GM08714 (cell line): ENCODE results near the gene USF3.

Experiments
- H3K4me3 ChIP-seq: fragments of 200-500 bp; sonication (Bioruptor generic); 2 replicates; pipeline ENCODE4 v1.5.1; 2014; ENCODE audit warnings: mild to moderate bottlenecking, low read length, inconsistent platforms
- ZNF274 ChIP-seq: IDR thresholded peaks from 2 replicates; pipeline ENCODE4 v1.6.1; 2012; ENCODE audit warnings: mild to moderate bottlenecking, low read depth, low read length

The USF3 gene

DNA sequence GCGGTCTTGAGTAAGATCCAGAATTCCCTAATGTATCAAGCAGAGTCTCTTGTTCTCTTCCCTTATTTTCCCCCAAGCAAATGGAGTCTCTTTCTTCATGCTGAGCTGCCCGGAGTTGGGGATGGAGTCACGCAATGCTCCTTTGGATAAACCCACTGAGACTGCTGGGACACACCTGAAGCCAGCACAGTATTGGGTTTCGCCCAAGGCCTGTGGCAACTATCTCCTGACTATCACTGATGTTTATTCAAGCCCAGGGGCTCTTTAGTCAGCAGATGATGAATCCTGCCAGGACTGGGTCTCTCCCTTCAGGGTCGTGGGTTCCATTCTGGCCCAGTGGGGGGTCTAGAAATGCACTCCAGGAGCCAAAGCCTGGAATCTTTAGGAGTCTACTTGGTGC lies 11.3 kb downstream of the USF3 start:
- no peak overlapping the region for H3K4me3 ChIP-seq
- no peak for TF ChIP-seq ZNF274

DNA sequence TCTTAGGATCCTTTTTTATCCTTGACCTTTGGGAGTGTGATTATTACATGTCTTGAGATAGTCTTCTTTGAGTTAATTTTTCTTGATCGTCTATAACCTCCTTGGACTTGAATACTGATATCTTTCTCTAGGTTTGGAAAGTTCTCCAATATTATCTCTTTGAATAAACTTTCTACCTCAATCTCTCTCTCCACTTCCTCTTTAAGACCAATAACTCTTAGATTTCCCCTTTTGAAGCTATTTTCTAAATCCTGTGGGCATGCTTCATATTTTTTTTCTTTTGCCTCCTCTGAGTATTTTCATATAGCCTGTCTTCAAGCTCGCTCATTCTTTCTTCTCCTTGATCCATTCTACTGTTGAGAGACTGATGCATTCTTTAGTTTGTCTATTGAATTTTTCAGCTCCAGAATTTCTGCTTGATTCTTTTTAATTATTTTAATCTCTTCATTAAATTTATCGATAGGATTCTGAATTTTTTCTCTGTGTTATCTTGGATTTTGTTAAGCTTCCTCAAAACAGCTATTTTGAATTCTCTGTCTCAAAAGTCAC lies 12.1 kb downstream of the USF3 start:
- no peak overlapping the region for H3K4me3 ChIP-seq
- TF ChIP-seq ZNF274, result no peak

DNA sequence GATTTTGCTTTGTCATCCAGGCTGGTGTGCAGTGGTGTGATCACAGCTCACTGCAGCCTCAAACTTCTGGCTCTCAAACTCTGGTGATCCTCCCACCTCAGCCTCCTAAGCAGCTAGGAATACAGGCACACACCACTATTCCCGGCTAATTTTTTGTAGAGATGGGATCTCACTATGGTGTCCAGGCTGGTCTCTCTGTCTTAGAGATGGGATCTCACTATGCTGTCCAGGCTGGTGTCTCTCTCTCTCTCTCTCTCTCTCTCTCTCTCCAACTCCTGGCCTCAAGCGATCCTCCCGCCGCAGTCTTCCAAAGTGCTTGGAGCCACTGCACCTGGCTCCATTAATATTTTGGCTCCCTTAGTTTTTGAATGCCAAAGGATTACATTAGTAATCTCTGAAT lies 17.7 kb downstream of the USF3 start:
- TF ChIP-seq ZNF274, result no peak
- H3K4me3 ChIP-seq, result no peak overlapping the region

- no peak for TF ChIP-seq ZNF274
- no peak overlapping the region for H3K4me3 ChIP-seq
Observed at GRCh38 chr3:113677737-113678136, 18.7 kb downstream of the USF3 start.

DNA sequence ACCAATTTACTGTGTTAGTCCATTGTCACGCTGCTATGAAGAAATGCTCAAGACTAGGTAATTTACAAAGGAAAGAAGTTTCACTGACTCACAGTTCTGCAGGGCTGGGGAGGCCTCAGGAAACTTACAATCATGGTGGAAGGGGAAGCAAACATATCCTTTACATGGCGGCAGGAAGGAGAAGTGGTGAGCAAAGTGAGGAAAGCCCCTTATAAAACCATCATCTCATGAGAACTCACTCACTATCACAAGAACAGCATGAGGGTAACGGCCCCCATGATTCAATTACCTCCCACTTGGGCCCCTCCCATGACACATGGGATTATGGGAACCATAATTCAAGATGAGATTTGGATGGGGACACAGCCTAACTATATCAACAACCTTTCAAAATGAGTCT lies 20.2 kb downstream of the USF3 start:
- no peak overlapping the region for H3K4me3 ChIP-seq
- no peak for TF ChIP-seq ZNF274

DNA sequence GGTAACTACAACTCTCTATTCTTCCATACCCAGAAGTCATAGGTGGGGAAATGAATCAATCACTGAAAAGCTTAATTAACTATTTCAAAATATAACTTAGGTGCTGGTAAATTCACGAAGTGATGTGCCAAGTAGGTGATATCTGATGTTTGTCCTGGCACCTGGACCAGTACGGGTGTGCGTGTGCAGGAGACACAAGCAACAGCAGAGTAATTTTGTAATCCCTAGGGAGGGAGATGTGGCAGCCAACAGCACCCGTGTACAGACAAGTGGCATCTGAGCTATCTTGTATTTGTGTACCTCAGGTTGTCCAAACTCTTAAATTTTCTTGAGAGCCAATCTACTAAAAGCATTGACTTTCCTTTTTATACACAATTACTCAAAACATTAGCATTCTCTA lies 22.8 kb downstream of the USF3 start:
- no peak overlapping the region for H3K4me3 ChIP-seq

GRCh38 chr3:113668015-113668414 lies 28.4 kb downstream of the USF3 start:
- no peak overlapping the region for H3K4me3 ChIP-seq
- TF ChIP-seq ZNF274, result no peak

More for the DNA sequence above, 22.8 kb downstream of the USF3 start:
- no peak for TF ChIP-seq ZNF274

DNA sequence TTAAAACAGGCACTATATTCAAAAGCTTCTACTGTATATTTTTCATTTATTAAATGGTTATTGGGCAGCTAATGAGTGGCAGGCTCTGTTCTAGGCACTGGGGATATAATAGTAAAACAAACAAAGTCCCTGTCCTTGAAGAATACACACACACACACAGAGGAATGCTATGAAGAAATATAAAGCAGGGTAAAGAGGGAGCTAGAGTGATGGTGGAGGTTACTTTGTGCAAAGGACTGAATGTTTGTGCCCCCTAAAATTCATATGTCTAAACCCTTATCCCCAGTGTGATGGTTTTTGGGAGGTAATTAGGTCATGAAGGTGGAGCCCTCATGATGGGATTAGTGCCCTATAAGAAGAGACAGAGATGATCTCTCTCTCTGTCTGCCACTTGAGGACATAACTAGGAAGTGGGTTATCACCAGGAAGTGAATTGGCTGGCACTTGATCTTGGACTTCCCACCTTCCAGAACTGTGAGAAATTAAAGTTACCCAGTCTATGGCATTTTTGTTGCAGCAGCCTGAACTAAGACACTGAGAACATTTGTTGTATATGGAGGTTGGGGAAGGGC lies 31.8 kb downstream of the USF3 start:
- no peak overlapping the region for H3K4me3 ChIP-seq
- TF ChIP-seq ZNF274, result no peak

DNA sequence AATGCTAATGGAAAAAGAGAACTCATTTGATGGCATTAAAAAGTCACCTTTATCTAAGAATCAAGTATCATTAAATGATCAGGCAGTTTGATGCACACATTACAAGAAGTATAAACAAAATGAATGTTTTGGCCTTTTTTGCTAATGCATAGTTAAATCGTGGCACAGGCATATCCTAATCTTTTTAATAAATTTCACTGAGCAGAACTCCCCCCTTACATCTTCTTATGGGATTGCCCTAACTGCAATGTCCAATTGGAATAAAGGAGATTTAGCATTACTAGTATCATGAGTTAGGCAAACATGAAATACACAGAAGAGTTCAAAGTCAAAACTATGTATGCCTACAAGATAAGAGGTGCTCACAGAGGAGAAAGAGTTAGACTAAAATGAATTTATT lies 32.7 kb downstream of the USF3 start:
- H3K4me3 ChIP-seq, result no peak overlapping the region
- TF ChIP-seq ZNF274, result no peak

DNA sequence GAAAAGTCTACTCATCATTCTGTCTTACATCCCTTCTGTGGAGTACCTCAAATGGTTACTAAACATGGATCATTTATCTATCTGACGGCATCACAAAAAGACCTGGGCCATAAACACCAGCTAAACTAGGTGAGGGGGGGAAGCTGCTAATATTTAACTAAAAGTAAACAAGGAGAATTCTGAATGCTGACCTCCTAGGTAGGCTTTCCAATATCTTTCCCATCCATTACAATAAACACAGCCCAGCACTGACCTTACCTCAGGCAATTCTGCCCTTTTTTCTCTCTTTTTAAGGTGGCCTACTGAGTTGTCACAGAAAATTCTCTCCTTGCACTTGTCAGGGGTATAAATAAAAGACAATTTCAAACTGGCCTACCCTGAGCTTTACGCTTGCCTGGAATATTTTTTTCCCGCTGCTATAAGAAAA lies 33.1 kb downstream of the USF3 start:
- no peak overlapping the region for H3K4me3 ChIP-seq
- TF ChIP-seq ZNF274, result no peak

GRCh38 chr3:113662824-113663223 lies 33.6 kb downstream of the USF3 start:
- no peak for TF ChIP-seq ZNF274
- H3K4me3 ChIP-seq, result no peak overlapping the region

- no peak overlapping the region for H3K4me3 ChIP-seq
- TF ChIP-seq ZNF274, result no peak
Observed at GRCh38 chr3:113660896-113661295, 35.5 kb downstream of the USF3 start.

DNA sequence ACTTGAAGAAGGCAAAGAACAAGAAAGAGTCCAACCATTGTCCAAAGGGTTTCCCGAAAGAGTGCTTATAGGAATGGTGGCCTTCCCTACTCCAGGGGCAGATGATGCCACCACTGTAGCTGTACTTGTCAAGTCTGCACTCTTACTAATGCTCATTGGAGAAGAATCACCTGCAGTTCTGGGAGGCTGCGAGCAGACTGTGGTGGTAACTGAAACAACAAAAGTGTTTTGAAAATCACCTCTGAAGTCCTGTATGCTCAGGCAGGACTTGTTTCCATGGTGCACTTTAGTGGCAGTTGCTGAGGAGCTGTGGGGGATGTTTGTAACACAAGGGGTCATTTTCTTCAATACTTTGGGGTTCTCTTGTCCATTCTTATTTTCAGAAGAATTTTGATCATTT lies 36.0 kb downstream of the USF3 start:
- H3K4me3 ChIP-seq, result no peak overlapping the region
- TF ChIP-seq ZNF274, result no peak

GRCh38 chr3:113659996-113660395 lies 36.4 kb downstream of the USF3 start:
- no peak overlapping the region for H3K4me3 ChIP-seq
- no peak for TF ChIP-seq ZNF274

DNA sequence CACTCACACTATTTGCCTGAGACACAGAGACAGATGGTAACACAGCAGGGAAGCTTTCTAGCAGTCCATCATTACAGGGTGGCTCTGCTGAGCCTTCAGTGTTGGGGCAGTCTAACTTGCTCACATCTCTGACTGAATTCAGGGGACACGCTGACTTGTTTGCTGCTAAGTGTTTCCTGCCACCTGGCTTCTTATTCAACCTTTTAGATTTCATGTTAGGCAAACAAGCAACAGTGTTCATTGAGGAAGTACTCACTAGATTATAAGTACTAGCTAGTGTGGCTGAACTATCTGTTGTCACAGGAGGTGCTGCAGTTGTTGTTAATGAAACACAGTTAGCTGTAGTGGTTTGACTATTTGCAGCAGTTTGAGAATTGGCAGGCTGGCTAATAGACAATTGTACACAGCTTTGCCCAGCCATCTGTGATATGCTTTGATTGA lies 37.3 kb downstream of the USF3 start:
- H3K4me3 ChIP-seq, result no peak overlapping the region

DNA sequence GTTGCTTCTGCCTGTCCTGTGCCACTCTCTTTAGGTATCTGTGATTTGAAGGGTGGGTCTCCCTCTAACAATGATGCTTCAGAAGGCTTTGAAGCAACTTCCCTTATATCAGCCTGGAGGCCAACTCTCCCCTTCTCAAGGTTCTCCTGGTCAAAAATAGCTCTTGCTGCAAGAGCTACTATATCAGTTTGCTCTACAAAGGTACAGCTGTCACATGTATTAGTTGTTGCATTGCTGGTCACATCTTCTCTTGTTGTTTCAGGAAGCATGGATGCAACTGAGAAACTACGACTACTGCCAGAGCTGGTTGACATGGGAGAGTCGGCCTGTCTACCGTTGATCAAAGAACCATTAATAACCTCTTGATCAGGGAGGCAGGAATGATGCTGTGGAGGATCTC lies 38.3 kb downstream of the USF3 start:
- TF ChIP-seq ZNF274, result no peak
- no peak overlapping the region for H3K4me3 ChIP-seq

More for the DNA sequence above, 37.3 kb downstream of the USF3 start:
- no peak for TF ChIP-seq ZNF274
